ENCODE measurements around the gene CDH22.

GRCh38 chr20:46179862-46180261, 128.4 kb downstream of the CDH22 start:
- no peak for TF ChIP-seq CTCF (IDR thresholded peaks at IDR 0.05; ENCODE audit: borderline replicate concordance, extremely low read depth, low read length, poor library complexity, severe bottlenecking)
- TF ChIP-seq EZH2 (IDR thresholded peaks at IDR 0.05; ENCODE audit: borderline replicate concordance, low read depth, low read length, severe bottlenecking), result no peak

Measured in DND-41 (cell line).